ENCODE data around the gene SSTR1.

The SSTR1 gene

GRCh38 chr14:38203929-38204718 lies 3.6 kb upstream of the SSTR1 start:
- no peak for DNase-seq

- DNase-seq, result no peak
Observed at GRCh38 chr14:38204719-38205115, 3.0 kb upstream of the SSTR1 start.

DNA sequence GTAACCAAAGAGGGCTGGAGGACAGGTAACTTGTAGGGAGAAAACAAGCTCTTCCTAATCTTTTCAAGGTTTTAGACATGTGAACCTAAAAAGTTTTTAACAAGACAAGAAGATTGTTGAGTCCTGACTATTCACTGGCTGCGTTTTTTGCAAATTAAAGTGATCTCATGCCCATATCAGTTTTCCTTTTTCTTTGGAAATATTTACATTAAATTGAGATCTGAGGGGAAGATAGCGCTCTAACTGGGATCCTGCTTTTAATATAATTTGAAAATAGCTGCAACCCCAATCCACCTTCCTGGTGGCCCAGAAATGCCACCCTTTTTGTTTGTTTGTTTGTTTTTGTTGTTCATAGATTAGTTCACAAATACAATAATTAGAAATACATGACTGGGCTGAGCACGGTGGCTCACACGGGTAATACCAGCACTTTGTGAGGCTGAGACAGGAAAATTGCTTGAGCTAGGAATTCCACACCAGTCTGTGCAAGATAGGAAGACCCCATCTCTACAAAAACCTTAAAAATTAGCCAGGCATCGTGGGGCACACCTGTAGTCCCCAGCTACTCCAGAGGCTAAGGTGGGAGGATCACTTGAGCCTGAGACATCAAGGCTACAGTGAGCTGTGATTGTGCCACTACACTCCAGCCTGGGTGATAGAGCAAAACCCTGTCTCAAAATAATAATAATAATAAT lies 2.4 kb upstream of the SSTR1 start:
- DNase-seq, result no peak

GRCh38 chr14:38205949-38206665 lies 1.6 kb upstream of the SSTR1 start:
- no peak for DNase-seq

- DNase-seq, result no peak
Observed at GRCh38 chr14:38206689-38207376, 871 bp upstream of the SSTR1 start.

DNA sequence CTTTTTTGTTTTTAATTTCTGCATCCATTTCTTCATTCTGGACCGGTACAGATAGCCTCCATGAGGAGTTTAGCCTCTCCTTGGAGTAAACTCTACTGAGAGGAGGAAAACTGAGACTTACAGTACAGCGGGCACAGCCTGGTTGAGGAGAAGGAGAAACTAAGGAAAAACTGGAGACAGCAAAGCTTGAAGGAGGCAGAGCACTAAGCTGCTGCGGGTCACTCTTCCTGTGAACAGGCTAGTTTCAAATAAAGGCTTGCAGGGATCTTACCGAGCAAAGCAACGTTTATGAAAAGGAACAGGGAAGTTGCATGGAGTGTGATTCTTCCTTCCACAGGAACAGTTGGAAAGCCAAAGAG lies 348 bp upstream of the SSTR1 start:
- no peak for DNase-seq

GRCh38 chr14:38208618-38209562 lies 1.2 kb downstream of the SSTR1 start:
- no peak for DNase-seq

GRCh38 chr14:38209572-38210557 lies 2.2 kb downstream of the SSTR1 start:
- no peak for DNase-seq

DNA sequence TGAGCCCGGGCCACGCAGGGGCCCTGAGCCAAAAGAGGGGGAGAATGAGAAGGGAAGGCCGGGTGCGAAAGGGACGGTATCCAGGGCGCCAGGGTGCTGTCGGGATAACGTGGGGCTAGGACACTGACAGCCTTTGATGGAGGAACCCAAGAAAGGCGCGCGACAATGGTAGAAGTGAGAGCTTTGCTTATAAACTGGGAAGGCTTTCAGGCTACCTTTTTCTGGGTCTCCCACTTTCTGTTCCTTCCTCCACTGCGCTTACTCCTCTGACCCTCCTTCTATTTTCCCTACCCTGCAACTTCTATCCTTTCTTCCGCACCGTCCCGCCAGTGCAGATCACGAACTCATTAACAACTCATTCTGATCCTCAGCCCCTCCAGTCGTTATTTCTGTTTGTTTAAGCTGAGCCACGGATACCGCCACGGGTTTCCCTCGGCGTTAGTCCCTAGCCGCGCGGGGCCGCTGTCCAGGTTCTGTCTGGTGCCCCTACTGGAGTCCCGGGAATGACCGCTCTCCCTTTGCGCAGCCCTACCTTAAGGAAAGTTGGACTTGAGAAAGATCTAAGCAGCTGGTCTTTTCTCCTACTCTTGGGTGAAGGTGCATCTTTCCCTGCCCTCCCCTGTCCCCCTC lies 3.0 kb downstream of the SSTR1 start:
- no peak for DNase-seq

GRCh38 chr14:38211255-38211735 lies 3.6 kb downstream of the SSTR1 start:
- no peak for DNase-seq

GRCh38 chr14:38212111-38212510 lies 4.4 kb downstream of the SSTR1 start:
- no peak for DNase-seq

GRCh38 chr14:38213001-38213400 lies 5.3 kb downstream of the SSTR1 start:
- no peak for DNase-seq

- no peak for DNase-seq
Observed at GRCh38 chr14:38217553-38217952, 9.8 kb downstream of the SSTR1 start.

DNA sequence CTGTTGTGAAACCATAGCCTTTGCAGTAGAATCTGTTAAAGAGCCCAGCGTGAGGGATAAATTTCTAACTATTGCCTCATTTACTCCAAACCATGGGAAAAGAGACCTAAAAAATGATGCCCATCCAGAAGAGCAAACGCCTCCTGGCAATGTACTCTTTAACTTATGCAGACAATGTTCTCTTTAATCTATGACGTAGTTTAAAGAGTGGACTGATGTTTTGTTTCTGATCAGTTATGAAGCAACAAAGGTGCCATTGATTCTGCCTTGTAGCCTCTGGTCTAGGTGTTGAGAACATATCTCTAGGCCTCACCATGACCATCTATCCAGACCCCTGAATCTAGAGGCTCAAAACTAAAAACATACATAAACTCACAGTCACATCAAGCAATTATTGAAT lies 13.4 kb downstream of the SSTR1 start:
- DNase-seq, result no peak

DNA sequence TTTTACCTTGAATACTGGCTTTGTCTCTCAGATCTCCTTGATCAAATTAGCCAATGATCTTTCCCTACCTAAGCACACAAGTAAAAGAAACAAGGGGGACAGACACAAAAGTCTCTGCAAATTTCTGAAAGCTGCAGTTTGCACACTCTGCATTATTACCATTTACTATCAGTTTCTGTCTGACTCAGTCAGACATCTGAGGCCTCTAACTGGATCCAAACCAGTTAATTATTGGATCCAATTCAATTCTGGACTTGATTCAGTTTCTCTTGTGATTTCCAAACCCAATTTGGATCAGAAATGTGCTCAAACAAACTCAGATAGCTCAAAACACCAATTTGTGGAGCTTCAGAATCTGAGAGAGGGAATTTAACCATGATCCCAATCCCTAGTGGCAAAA lies 16.6 kb downstream of the SSTR1 start:
- DNase-seq, result no peak

DNA sequence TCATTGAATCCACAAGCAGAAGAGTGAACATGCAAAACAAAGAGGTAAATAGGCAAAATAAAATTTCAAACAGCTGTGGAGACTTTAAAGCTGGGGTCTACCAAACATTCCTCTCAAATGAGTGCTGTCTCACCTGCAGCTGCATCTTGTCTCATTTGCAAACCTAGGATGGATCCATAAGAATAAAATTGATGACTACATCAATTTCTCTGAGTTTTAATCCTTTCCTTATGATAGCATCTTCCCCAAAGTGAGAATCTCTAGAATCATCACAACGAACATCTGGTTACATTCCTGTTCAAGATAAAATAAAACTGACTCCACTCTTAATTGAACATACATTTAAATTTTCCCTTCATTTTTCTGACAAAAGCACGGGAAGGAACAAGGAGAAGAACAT lies 18.2 kb downstream of the SSTR1 start:
- no peak for DNase-seq

DNA sequence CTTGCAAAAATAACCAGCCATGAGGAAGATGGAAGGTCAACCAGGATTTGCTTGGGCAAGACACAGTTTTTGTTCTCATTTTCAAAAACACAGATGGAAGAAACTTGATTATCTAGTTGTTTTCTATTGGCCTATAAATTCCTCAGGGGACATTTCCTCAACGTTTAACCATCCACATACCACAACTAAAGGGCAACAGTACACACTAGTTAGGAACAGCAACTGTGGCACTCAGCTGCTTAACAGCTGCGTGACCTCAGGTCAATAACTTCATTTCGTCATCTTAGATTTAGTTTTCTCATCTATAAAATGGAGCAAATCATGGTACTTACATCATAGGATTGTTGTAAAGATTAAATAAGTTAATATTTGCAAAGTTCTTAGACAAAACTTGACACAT lies 18.7 kb downstream of the SSTR1 start:
- no peak for DNase-seq

- no peak for DNase-seq
Observed at GRCh38 chr14:38233218-38233617, 25.5 kb downstream of the SSTR1 start.

- DNase-seq, result no peak
Observed at GRCh38 chr14:38238332-38238731, 30.6 kb downstream of the SSTR1 start.

GRCh38 chr14:38238878-38239277 lies 31.2 kb downstream of the SSTR1 start:
- no peak for DNase-seq

All from CD4-positive, alpha-beta T cell treated with Interleukin-10 for 1 hour (primary cell).